Lower lobe of right lung (tissue), 2 donors: ENCODE data around the gene TMEM175. TPM values are rescaled to one million over a fixed set of nuclear protein-coding genes. Genes with fewer than 3 reads are reported as not detected.

Source experiments
- ATAC-seq, 2 donors: fragments of 200-7000 bp; cut with Tn5 transposase; one replicate each; pipeline ENCODE4 v1.9.1; 2020 to 2022; ENCODE audit warnings: mild to moderate bottlenecking in 2 of 2, moderate library complexity in 2 of 2
- DNase-seq: peaks from one replicate; pipeline ENCODE4 v3.0.0-alpha.2; 2020
- H3K27ac ChIP-seq: fragments of 200-600 bp; one replicate; pipeline ENCODE4 v1.8.0; 2022
- H3K27me3 ChIP-seq: fragments of 200-600 bp; one replicate; pipeline ENCODE4 v1.8.0; 2022; ENCODE audit warnings: low read depth
- H3K36me3 ChIP-seq: fragments of 200-600 bp; one replicate; pipeline ENCODE4 v1.8.0; 2022; ENCODE audit warnings: mild to moderate bottlenecking
- H3K4me1 ChIP-seq: fragments of 200-600 bp; one replicate; pipeline ENCODE4 v1.8.0; 2022
- H3K4me3 ChIP-seq: fragments of 200-600 bp; one replicate; pipeline ENCODE4 v1.8.0; 2022; ENCODE audit warnings: mild to moderate bottlenecking
- H3K9me3 ChIP-seq: fragments of 200-600 bp; one replicate; pipeline ENCODE4 v1.8.0; 2022
- CTCF ChIP-seq: fragments of 200-600 bp; IDR thresholded peaks from one replicate; pipeline ENCODE4 v1.8.0; 2022; ENCODE audit warnings: antibody characterized with exemption, mild to moderate bottlenecking
- intact Hi-C: fragments of 100-400 bp; cut with DNase I; formaldehyde crosslinking; loops from one replicate; pipeline ENCODE4 v1.11.0; 2022
- total RNA-seq: library from RNA; stranded (reverse); fragmentation: NEBNext Ultra II Directional; extraction: Animal tissue kit (Norgen Biotek cat#: 25700); gene quantifications from one replicate; pipeline ENCODE4 v1.2.1, GENCODE V29; 2021
- donor health status: DM: no; HTN: yes; CAD: no; lungs with severe emphysema.

The TMEM175 gene
- total RNA-seq, 1 donor from 2014 or later, result 45.3 TPM

- Histone ChIP-seq H3K36me3 (peaks cover 86% of the 10 kb centered on the region), H3K27me3 (no peaks in the 10 kb centered on the region), H3K4me1 (no peaks in the 10 kb centered on the region), H3K9me3 (no peaks in the 10 kb centered on the region), H3K27ac (no peak overlapping the region), H3K4me3 (no peak overlapping the region)
- DNase-seq, result no peak
- intact Hi-C loops, result no loop called here
- no peak for TF ChIP-seq CTCF
- no peak for ATAC-seq
Measured at GRCh38 chr4:895596-895995, 36.7 kb upstream of the TMEM175 start.

- Histone ChIP-seq H3K27ac (no peak overlapping the region), H3K4me3 (no peak overlapping the region), H3K27me3 (no peaks in the 10 kb centered on the region), H3K4me1 (no peaks in the 10 kb centered on the region), H3K36me3 (peaks cover 87% of the 10 kb centered on the region), H3K9me3 (no peaks in the 10 kb centered on the region)
- no peak for ATAC-seq
- DNase-seq, result no peak
- no peak for TF ChIP-seq CTCF
- intact Hi-C loops, result no loop called here
Measured at GRCh38 chr4:896216-896615, 36.0 kb upstream of the TMEM175 start.

- intact Hi-C loops, result no loop called here
- H3K36me3 ChIP-seq, result peaks cover 86% of the 10 kb centered on the region
- no peak for TF ChIP-seq CTCF
- no peak overlapping the region for H3K4me3 ChIP-seq
- no peaks in the 10 kb centered on the region for H3K27me3 ChIP-seq
- DNase-seq (no peak), ATAC-seq (no peak)
- no peaks in the 10 kb centered on the region for H3K4me1 ChIP-seq
- no peaks in the 10 kb centered on the region for H3K9me3 ChIP-seq
- H3K27ac ChIP-seq, result no peak overlapping the region
Measured at GRCh38 chr4:896630-897029, 35.6 kb upstream of the TMEM175 start.

DNA sequence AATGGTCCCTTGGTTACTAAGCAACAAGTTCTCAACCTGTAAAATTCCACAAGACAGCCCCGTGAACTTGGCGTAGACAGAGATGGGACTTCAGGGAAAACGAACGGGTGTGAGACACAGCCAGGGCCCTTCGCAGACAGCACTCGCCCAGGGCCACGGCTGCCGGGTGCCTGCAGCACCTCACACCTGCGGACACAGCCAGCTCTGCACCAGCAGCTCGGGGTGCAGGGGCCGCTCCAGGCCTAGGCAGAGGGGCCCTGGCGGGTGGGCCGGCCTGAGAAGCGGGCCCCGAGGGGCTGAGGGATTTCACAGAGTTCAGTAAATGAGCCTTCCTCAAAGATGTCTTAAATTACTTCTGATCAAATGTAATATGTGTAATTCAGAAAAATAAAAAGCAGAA is 34.1 kb upstream of the TMEM175 start:
- intact Hi-C loops, result no loop called here
- Histone ChIP-seq H3K4me3 (no peak overlapping the region), H3K27ac (no peak overlapping the region), H3K9me3 (no peaks in the 10 kb centered on the region), H3K27me3 (no peaks in the 10 kb centered on the region), H3K36me3 (peaks cover 82% of the 10 kb centered on the region), H3K4me1 (no peaks in the 10 kb centered on the region)
- no peak for TF ChIP-seq CTCF
- ATAC-seq (no peak), DNase-seq (no peak)

DNA sequence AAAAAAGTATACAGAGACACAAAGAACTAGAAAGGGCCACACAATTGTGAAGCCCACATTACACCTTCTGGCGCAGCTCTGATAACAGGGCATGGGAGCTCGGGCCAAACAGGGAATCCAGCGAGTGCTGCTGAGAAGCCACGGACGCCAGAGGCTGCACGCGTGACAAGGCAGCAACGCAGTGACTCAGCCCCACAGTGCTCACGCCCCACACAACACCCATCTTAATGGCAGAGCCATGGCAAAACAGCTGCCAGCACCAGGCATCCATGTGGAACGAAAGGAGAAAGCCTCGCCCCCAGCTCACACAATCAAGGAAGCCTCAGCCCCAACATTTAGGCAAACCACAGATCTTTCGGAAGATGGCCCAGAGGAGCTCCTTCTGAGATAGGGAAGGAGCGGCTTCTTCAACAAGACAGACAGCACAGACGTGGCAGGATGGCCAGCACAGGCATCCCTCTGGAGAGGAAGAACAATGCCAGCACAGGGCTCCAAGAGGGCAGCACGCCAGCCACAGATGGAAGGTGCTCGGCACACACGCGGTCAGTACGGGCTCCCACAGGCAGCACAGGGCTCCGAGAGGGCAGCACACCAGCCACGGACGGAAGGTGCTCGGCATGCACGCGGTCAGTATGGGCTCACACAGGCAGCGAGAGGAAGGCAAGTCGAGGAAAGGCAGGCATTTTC is 33.2 kb upstream of the TMEM175 start:
- Histone ChIP-seq H3K36me3 (peaks cover 82% of the 10 kb centered on the region), H3K4me1 (no peaks in the 10 kb centered on the region), H3K27ac (no peak overlapping the region), H3K9me3 (no peaks in the 10 kb centered on the region), H3K4me3 (no peak overlapping the region), H3K27me3 (no peaks in the 10 kb centered on the region)
- no peak for ATAC-seq
- TF ChIP-seq CTCF, result no peak
- intact Hi-C loops, result no loop called here
- DNase-seq, result no peak
